Endodermal cell (in vitro differentiated cells): ENCODE measurements around the gene CCNA2. TPM values are rescaled to one million over a fixed set of nuclear protein-coding genes. Genes with fewer than 3 reads are reported as not detected.

Experiments used
- DNase-seq: peaks from one replicate; pipeline ENCODE4 v3.0.0-alpha.2; 2017
- H3K27ac ChIP-seq: 2 replicates; pipeline ENCODE4 v1.5.1; 2013; ENCODE audit warnings: mild to moderate bottlenecking, low read depth, low read length, moderate library complexity
- H3K27me3 ChIP-seq: 2 replicates; pipeline ENCODE4 v1.6.1; 2013; ENCODE audit warnings: mild to moderate bottlenecking, low read length, moderate library complexity; ENCODE audit not compliant: insufficient read depth, control insufficient read depth, poor library complexity, severe bottlenecking
- H3K36me3 ChIP-seq: 2 replicates; pipeline ENCODE4 v1.7.0; 2013; ENCODE audit warnings: mild to moderate bottlenecking, low read length, moderate library complexity; ENCODE audit not compliant: control insufficient read depth, insufficient read depth
- H3K4me1 ChIP-seq: one replicate; pipeline ENCODE4 v1.7.0; 2013; ENCODE audit warnings: low read length; ENCODE audit not compliant: control insufficient read depth, insufficient read depth
- H3K4me3 ChIP-seq: 2 replicates; pipeline ENCODE4 v1.5.1; 2013; ENCODE audit warnings: mild to moderate bottlenecking, low read length, moderate library complexity
- H3K9ac ChIP-seq: 2 replicates; pipeline ENCODE4 v1.6.1; 2013; ENCODE audit warnings: mild to moderate bottlenecking, low read length, moderate library complexity; ENCODE audit not compliant: poor library complexity, severe bottlenecking; ENCODE audit errors: extremely low read depth
- H3K9me3 ChIP-seq: 2 replicates; pipeline ENCODE4 v1.6.1; 2013; ENCODE audit warnings: mild to moderate bottlenecking, low read length, moderate library complexity; ENCODE audit not compliant: control insufficient read depth
- H3K27ac Mint-ChIP-seq: 2 replicates; pipeline ENCODE4 v1.8.0; 2020; ENCODE audit warnings: mixed read lengths
- H3K27me3 Mint-ChIP-seq: 2 replicates; pipeline ENCODE4 v1.8.0; 2021; ENCODE audit warnings: mild to moderate bottlenecking, mixed read lengths; ENCODE audit not compliant: insufficient read depth
- H3K36me3 Mint-ChIP-seq: 2 replicates; pipeline ENCODE4 v1.8.0; 2020; ENCODE audit warnings: low read depth, mixed read lengths
- H3K4me1 Mint-ChIP-seq: 2 replicates; pipeline ENCODE4 v1.8.0; 2020; ENCODE audit warnings: mixed read lengths
- H3K4me3 Mint-ChIP-seq: 2 replicates; pipeline ENCODE4 v1.8.0; 2020; ENCODE audit warnings: mild to moderate bottlenecking, moderate library complexity, mixed read lengths
- H3K9me3 Mint-ChIP-seq: 2 replicates; pipeline ENCODE4 v1.8.0; 2020; ENCODE audit warnings: mild to moderate bottlenecking, mixed read lengths
- CTCF ChIP-seq: fragments of 200-600 bp; sonication (generic); conservative IDR thresholded peaks from 2 replicates; pipeline ENCODE4 v1.5.0; 2021; ENCODE audit warnings: antibody characterized with exemption, mild to moderate bottlenecking
- WGBS, 2 experiments: methylation state at CpG; one replicate each; pipeline versions ENCODE4 v1.1.5 to v1.1.7; 2013; ENCODE audit warnings: missing lambda C conversion rate in 2 of 2, mixed read lengths in 1 of 2; ENCODE audit not compliant: insufficient coverage in 1 of 2, insufficient read length in 1 of 2; 5-methylcytosine and 5-hydroxymethylcytosine counted together
- total RNA-seq, 2 donors: library from RNA; stranded (reverse); fragmentation: NEBNext Ultra II Directional in 1 of 2; extraction: Animal tissue kit (Norgen Biotek cat#: 25700) in 1 of 2; gene quantifications; 2 replicates in 1 of 2; 3 replicates in 1 of 2; pipeline ENCODE4 v1.2.1, GENCODE V29; 2021

Gene CCNA2
- total RNA-seq, 2 donors from 2014 or later, result 62.8 to 82.2 TPM

DNA sequence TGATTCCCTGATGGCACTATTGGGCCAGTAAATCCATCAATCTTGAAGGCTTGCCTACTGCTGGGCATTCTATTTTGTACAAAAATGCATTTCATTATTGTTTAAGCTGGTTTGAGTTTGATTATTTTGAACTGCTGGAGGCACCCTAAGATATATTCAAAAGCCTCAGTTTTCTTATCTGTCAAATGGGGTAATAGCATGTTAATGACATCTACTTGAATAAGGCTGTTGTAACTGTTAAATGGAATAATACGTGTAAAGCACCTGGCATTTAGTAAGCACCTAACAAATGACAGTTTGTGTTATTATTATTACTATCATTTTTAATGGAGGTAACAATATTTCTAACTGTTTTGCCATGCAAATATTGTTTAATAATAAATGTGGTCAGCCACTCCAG, 51.8 kb downstream of the CCNA2 start:
- no peak overlapping the region for H3K4me3 ChIP-seq
- H3K9ac ChIP-seq, result no peak overlapping the region
- H3K4me3 Mint-ChIP-seq, result no peak overlapping the region
- H3K4me1 Mint-ChIP-seq, result no peaks in the 10 kb centered on the region
- no peak overlapping the region for H3K27ac ChIP-seq
- peaks cover 41% of the 10 kb centered on the region for H3K27me3 ChIP-seq
- no peaks in the 10 kb centered on the region for H3K36me3 ChIP-seq
- no peak for DNase-seq
- no peaks in the 10 kb centered on the region for H3K9me3 Mint-ChIP-seq
- no peak overlapping the region for H3K27ac Mint-ChIP-seq
- no peaks in the 10 kb centered on the region for H3K4me1 ChIP-seq
- no peaks in the 10 kb centered on the region for H3K36me3 Mint-ChIP-seq
- peaks cover 50% of the 10 kb centered on the region for H3K27me3 Mint-ChIP-seq
- H3K9me3 ChIP-seq, result no peaks in the 10 kb centered on the region
- TF ChIP-seq CTCF, result no peak
- 82% methylated on average over 1 of the region's 1 CpG; no CpG with 5 or more reads in 1 of the 2 experiments for WGBS, 2 experiments

GRCh38 chr4:121769341-121769740, 54.3 kb downstream of the CCNA2 start:
- H3K27me3 ChIP-seq, result peaks cover 66% of the 10 kb centered on the region

GRCh38 chr4:121767166-121767565, 56.5 kb downstream of the CCNA2 start:
- no peak overlapping the region for H3K4me3 ChIP-seq
- peaks cover 87% of the 10 kb centered on the region for H3K27me3 ChIP-seq
- no peaks in the 10 kb centered on the region for H3K9me3 ChIP-seq
- no peaks in the 10 kb centered on the region for H3K36me3 ChIP-seq
- Mint-ChIP-seq H3K27ac (no peak overlapping the region), H3K4me3 (no peak overlapping the region), H3K27me3 (peaks cover 89% of the 10 kb centered on the region), H3K36me3 (no peaks in the 10 kb centered on the region), H3K9me3 (no peaks in the 10 kb centered on the region), H3K4me1 (peaks cover 14% of the 10 kb centered on the region)
- H3K4me1 ChIP-seq, result no peaks in the 10 kb centered on the region
- no peak overlapping the region for H3K9ac ChIP-seq
- no peak for TF ChIP-seq CTCF
- WGBS, 2 experiments, result 90% methylated on average over 4 of the region's 4 CpGs; no CpG with 5 or more reads in 1 of the 2 experiments
- no peak overlapping the region for H3K27ac ChIP-seq
- DNase-seq, result no peak

More at GRCh38 chr4:121769341-121769740, 54.3 kb downstream of the CCNA2 start:
- H3K27ac Mint-ChIP-seq, result no peak overlapping the region
- Histone ChIP-seq H3K4me1 (no peaks in the 10 kb centered on the region), H3K9ac (no peak overlapping the region), H3K36me3 (no peaks in the 10 kb centered on the region), H3K4me3 (no peak overlapping the region), H3K9me3 (no peaks in the 10 kb centered on the region), H3K27ac (no peak overlapping the region)
- H3K36me3 Mint-ChIP-seq, result no peaks in the 10 kb centered on the region
- WGBS, 2 experiments, result 83 to 92% methylated on average over 1 to 2 of the region's 2 CpGs
- H3K27me3 Mint-ChIP-seq, result peaks cover 74% of the 10 kb centered on the region
- no peak for DNase-seq
- H3K9me3 Mint-ChIP-seq, result no peaks in the 10 kb centered on the region
- no peak overlapping the region for H3K4me3 Mint-ChIP-seq
- peaks cover 11% of the 10 kb centered on the region for H3K4me1 Mint-ChIP-seq
- no peak for TF ChIP-seq CTCF

Other genes starting within 250 kb of the CCNA2 start
- 100 to 1,000 TPM; 212 to 241 TPM for gene ANXA5, start 126.9 kb downstream of the CCNA2 start, total RNA-seq
- gene SMIM43, start 58.7 kb downstream of the CCNA2 start, total RNA-seq, result not detected
- gene EXOSC9, start 22.6 kb downstream of the CCNA2 start, total RNA-seq, result 10 to 100 TPM; 47.9 to 69.0 TPM
- gene BBS7, start 46.6 kb upstream of the CCNA2 start, total RNA-seq, result 10 to 100 TPM; 25.0 to 31.7 TPM
- under 1 TPM; 0.79 to 1.00 TPM for gene TRPC3, start 128.2 kb upstream of the CCNA2 start, total RNA-seq